GM18498 (cell line): ENCODE data around the gene ZSCAN22.
A peak's percentile ranks its signal among the peaks of the same experiment; 100 is the strongest.
"Not testable (repeated sequence)": the region's sequence is repeated elsewhere in the genome, so short reads cannot be mapped to it uniquely, and the experiment has no call there.

Source experiments
- ATAC-seq: cut with Tn5 transposase; IDR thresholded peaks from one replicate; pipeline ENCODE4 v1.9.1; 2021; ENCODE audit warnings: mild to moderate bottlenecking, moderate library complexity; ENCODE audit not compliant: unreplicated experiment

ZSCAN22 gene

GRCh38 chr19:58368561-58369360 lies 42.0 kb downstream of the ZSCAN22 start:
- ATAC-seq, result no peak

DNA sequence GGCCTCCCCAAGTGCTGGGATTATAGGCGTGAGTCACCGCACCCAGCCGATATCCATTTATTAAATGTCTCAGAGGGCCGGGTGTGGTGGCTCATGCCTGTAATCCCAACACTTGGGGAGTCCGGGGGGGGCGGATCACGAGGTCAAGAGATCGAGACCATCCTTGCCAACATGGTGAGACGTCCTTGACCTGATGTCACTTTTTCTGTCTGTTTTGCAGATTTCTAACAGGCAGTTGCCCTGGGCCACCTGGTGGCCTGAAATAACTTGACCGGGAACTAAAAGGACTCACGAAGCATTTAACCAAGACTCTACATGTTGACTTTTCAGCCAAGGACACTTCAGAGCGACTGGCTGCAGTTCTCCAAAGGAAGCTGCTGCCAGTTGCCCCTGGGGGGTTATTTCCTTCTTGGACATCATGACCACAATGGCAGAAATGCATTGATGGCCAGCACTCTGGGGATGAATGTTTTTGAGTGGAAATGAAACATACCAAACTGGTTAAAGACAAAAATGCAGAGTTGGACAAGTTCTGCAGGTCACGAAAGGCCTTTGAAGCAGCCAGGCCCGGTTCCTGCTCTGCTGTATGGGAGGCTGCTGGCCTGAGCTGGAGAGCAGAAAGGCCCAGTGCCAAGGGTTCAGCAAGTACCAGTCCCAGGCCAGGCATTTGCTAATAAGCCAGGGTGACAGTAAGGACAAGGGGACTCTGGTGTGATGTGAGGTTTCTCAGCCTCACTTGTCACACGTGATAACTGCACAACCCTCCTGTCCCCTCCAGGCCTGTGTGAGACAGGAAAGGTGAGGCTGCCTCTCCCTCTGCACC lies 45.7 kb downstream of the ZSCAN22 start:
- ATAC-seq, result no peak

- no peak for ATAC-seq
Observed at GRCh38 chr19:58374200-58374599, 47.4 kb downstream of the ZSCAN22 start.

GRCh38 chr19:58376724-58377123 lies 49.9 kb downstream of the ZSCAN22 start:
- ATAC-seq, result not testable (repeated sequence)

GRCh38 chr19:58379246-58379645 lies 52.5 kb downstream of the ZSCAN22 start:
- no peak for ATAC-seq

DNA sequence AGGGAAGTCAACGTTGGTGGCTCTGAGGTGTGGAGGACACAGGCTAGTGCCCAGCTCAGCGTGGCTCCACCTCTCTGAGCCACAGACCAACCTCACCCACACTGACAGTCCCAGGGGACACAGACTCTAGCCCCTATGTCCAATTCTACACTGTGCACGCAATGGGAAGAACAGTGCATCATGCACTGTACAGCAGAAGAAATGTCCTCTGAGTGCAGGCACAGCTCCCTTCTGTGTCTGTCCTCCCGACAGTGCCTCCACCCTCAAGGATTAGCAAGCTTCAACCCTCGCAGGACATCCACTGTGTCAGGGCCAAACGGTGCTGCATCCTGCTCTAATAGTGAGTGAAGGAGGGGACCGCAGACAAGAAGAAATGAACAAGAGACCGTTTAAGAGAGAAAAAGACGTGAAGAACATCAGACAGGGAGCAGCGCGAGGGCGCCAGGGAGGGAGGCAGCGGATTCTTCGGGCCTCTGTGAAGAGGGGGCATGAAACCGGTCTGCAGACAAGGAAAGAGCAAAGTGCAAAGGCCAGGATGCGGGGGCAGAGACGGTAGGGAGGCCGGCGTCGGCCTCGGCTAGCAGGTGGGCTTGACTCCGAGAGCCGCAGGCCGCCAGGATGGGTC lies 53.4 kb downstream of the ZSCAN22 start:
- no peak for ATAC-seq

GRCh38 chr19:58380662-58381459 lies 54.1 kb downstream of the ZSCAN22 start, which contains the start of gene ZNF837:
Gene ZNF837, minus strand, starts transcription at chr19:58381030. Its CDS starts 11,698 bp downstream, at chr19:58369332.
- ATAC-seq, result peak; percentile 83

GRCh38 chr19:58381460-58382212 lies 54.8 kb downstream of the ZSCAN22 start:
- no peak for ATAC-seq

DNA sequence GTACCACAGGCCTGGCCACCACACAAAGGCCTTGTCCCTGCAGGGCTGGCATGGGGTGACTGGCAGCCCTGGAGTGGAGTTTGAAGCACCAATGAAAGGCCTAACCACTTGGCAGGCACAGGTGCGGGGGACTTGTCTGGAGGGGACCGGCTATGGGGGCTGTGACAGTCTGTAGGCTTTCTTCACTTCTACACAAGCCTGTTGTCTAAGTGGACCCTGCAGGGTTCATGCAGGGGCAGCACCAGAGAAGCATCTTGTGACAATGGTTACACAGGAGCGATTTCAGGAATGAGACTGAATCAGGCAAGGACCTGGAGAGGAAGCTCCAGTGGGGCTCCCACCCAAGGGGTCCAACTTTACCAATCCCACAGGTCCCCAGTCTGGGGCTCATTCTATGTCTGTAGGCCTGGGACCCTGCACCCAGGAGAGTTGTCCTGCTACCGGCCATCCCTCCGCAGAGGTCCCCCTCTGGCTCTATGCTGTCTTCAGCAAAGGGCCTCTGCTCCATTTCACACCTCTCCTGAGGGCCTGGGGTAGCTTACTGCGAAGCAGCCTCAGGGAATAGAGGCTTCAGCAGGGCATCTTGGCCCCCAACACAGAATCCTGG lies 56.3 kb downstream of the ZSCAN22 start:
- no peak for ATAC-seq

GRCh38 chr19:58385313-58385890 lies 58.6 kb downstream of the ZSCAN22 start:
- no peak for ATAC-seq

DNA sequence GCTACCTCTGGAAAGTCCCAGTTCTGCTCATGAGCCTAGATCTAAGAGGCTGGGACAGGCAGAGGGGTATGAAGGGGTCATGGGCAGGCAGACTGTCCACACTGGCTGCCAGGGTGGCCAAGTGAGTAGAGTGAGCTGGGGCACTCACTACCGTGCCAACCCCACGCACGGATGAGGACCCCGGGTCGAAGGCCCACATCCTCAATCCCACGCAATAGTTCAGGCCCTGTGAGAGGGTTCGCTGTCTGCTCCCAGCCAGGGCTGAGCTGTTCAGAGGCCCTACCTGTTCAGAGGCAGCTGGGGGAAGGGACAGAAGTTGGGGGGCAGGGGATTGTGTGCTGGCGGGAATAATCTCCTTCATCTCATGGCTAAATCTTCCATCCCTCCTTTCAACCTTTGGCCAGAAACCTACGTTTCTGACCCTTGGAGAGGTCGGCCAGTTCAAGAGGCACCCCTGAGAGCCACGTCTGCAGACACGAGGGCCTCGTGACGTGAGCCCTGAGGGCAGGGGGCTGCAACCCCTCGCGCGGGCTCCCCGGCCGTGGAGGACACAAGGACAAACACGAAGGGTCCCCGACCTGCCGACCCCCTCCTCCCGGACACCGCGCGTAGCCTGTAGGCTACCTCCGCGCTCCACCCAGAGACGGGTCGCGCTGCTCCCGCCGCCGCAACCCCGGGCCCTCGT lies 59.2 kb downstream of the ZSCAN22 start:
- peak; percentile 17 for ATAC-seq

- peak; percentile 89 for ATAC-seq
Observed at GRCh38 chr19:58386576-58387337, 60.0 kb downstream of the ZSCAN22 start, which contains the start of gene RPS5. Gene RPS5, plus strand, starts transcription at chr19:58387269. Its CDS starts 869 bp downstream, at chr19:58388138.

DNA sequence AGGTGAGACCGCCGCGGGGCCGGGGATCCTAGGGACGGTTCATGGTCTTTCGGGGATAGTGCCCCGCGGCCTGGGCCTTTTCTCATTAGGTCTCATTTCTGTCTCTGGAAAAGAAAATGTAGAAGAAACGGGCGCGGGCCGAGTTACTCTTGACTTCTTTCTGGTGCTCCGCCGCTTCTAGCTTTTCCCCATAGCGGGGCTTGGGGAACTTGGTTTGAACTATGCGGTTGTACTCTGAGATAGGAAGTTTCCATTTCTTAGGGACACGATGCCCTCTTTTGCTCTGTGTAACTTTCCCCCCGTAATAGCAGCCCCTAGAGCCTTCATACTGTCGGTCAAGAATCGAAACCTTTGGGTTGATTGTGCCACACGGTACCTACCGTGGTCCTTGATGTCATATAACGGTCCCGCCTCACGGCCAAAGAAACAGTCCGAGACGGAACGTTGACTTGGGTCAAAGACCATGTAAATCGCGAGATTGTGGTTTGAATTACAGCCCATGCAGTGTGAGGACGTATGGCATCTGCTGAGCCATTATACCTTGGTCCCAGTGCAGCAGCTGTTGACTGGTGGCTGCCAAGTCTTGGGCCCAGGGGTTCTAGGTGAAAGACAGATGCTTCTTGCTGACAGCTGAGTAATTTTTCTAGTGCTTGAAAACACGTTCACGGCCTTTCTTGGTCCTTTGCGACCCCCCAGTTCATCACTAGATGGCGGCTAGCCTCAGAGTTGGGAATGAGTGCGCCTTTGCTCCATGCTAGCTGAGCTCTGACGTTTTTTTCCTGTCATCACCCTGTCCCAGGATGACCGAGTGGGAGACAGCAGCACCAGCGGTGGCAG lies 60.8 kb downstream of the ZSCAN22 start:
- ATAC-seq, result no peak

- no peak for ATAC-seq
Observed at GRCh38 chr19:58388175-58388526, 61.4 kb downstream of the ZSCAN22 start.
